Posterior cingulate gyrus (tissue), 11 donors: ENCODE results near the gene SGMS2.

Experiments used
- DNase-seq, 10 donors: peaks; one replicate each; pipeline versions ENCODE4 v3.0.0 to v3.0.0-alpha.2; 2020 to 2021; ENCODE audit warnings: mixed read lengths in 3 of 10
- intact Hi-C: fragments of 100-400 bp; cut with DNase I; formaldehyde crosslinking; loops from one replicate; pipeline ENCODE4 v1.15.1; 2023

The SGMS2 gene

GRCh38 chr4:107950746-107951540, 126.2 kb downstream of the SGMS2 start:
- intact Hi-C loops = no loop called here

GRCh38 chr4:107951551-107951950, 126.8 kb downstream of the SGMS2 start:
- no peak for DNase-seq
- intact Hi-C loops = no loop called here

More at GRCh38 chr4:107950746-107951540, 126.2 kb downstream of the SGMS2 start:
- no peak for DNase-seq

GRCh38 chr4:107956011-107956410, 131.3 kb downstream of the SGMS2 start:
- intact Hi-C loops = no loop called here
- DNase-seq = no peak
